Measurements from ENCODE around the gene UQCR11. TPM values are rescaled to one million over a fixed set of nuclear protein-coding genes. Genes with fewer than 3 reads are reported as not detected.

The UQCR11 gene
- total and polyA plus RNA-seq, 12 donors: 47.1 to 336 (median 166) TPM

GRCh38 chr19:1602091-1602707, 3.1 kb downstream of the UQCR11 start:
- no peak for TF ChIP-seq POLR2A (IDR thresholded peaks at IDR 0.05)
- TF ChIP-seq CTCF (IDR thresholded peaks at IDR 0.05): no peak
- Histone ChIP-seq H3K4me3 (no peak overlapping the region), H3K27me3 (no peaks in the 10 kb centered on the region), H3K9me3 (replicated peaks in 1 of 3) (no peaks in the 10 kb centered on the region), H3K36me3 (replicated peaks in 1 of 2) (peaks cover 0 to 29% of the 10 kb centered on the region in 2 donors), H3K27ac (peak overlapping the region in 1 of 5 donors; percentile 2), H3K4me1 (replicated peaks in 1 of 2) (peaks cover 19 to 28% of the 10 kb centered on the region in 2 donors)
- intact Hi-C loops (cut with DNase I): no loop called here
- 81 to 92% (median 91%) methylated on average over 20 to 21 of the region's 21 CpGs for WGBS, 4 donors
- DNase-seq: no peak

- WGBS, 4 donors: 90 to 96% (median 95%) methylated on average over 14 of the region's 14 CpGs
- Histone ChIP-seq H3K9me3 (replicated peaks in 1 of 3) (no peaks in the 10 kb centered on the region), H3K27me3 (no peaks in the 10 kb centered on the region)
Observed at GRCh38 chr19:1601613-1602064, 3.6 kb downstream of the UQCR11 start.

GRCh38 chr19:1599460-1599846, 5.8 kb downstream of the UQCR11 start:
- H3K4me3 ChIP-seq: no peak overlapping the region
- H3K9me3 ChIP-seq (replicated peaks in 1 of 3): no peaks in the 10 kb centered on the region
- intact Hi-C loops (cut with DNase I): no loop called here
- DNase-seq: no peak
- H3K4me1 ChIP-seq (replicated peaks in 1 of 2): peaks cover 10 to 18% of the 10 kb centered on the region in 2 donors
- no peaks in the 10 kb centered on the region for H3K27me3 ChIP-seq
- H3K36me3 ChIP-seq (replicated peaks in 1 of 2): peaks cover 0 to 45% of the 10 kb centered on the region in 2 donors
- 82 to 98% (median 93%) methylated on average over 4 to 15 of the region's 15 CpGs for WGBS, 4 donors
- no peak overlapping the region for H3K27ac ChIP-seq
- no peak for TF ChIP-seq POLR2A (IDR thresholded peaks at IDR 0.05)
- no peak for TF ChIP-seq CTCF (IDR thresholded peaks at IDR 0.05)

More at GRCh38 chr19:1601613-1602064, 3.6 kb downstream of the UQCR11 start:
- peaks cover 0 to 34% of the 10 kb centered on the region in 2 donors for H3K36me3 ChIP-seq (replicated peaks in 1 of 2)
- peaks cover 19 to 28% of the 10 kb centered on the region in 2 donors for H3K4me1 ChIP-seq (replicated peaks in 1 of 2)
- TF ChIP-seq CTCF (IDR thresholded peaks at IDR 0.05): no peak
- TF ChIP-seq POLR2A (IDR thresholded peaks at IDR 0.05): no peak
- no peak for DNase-seq
- intact Hi-C loops (cut with DNase I): no loop called here
- no peak overlapping the region for H3K4me3 ChIP-seq
- H3K27ac ChIP-seq: no peak overlapping the region

- TF ChIP-seq CTCF (IDR thresholded peaks at IDR 0.05) (no peak), POLR2A (IDR thresholded peaks at IDR 0.05) (no peak)
- no peak overlapping the region for H3K27ac ChIP-seq
- intact Hi-C loops (cut with DNase I): no loop called here
- H3K36me3 ChIP-seq (replicated peaks in 1 of 2): peaks cover 0 to 45% of the 10 kb centered on the region in 2 donors
- H3K9me3 ChIP-seq (replicated peaks in 1 of 3): no peaks in the 10 kb centered on the region
- H3K27me3 ChIP-seq: no peaks in the 10 kb centered on the region
- DNase-seq: no peak
- H3K4me1 ChIP-seq (replicated peaks in 1 of 2): peaks cover 5 to 13% of the 10 kb centered on the region in 2 donors
- H3K4me3 ChIP-seq: no peak overlapping the region
- WGBS, 4 donors: 88 to 95% (median 90%) methylated on average over 8 to 20 of the region's 20 CpGs
Observed at GRCh38 chr19:1598777-1599459, 6.3 kb downstream of the UQCR11 start.
